Activated T-cell treated with anti-CD3 and anti-CD28 coated beads, Interleukin-2, amount 50 U/mL, for 24 hours (primary cell): ENCODE data around the gene CBLB.
"Not testable (repeated sequence)": the region's sequence is repeated elsewhere in the genome, so short reads cannot be mapped to it uniquely, and the experiment has no call there.

ENCODE experiments used
- DNase-seq: peaks from one replicate; pipeline ENCODE4 v3.0.0-alpha.2; 2020
- H3K27ac Mint-ChIP-seq: 2 replicates; pipeline ENCODE4 v1.8.0; 2020; ENCODE audit warnings: mild to moderate bottlenecking, mixed read lengths
- H3K27me3 Mint-ChIP-seq: 2 replicates; pipeline ENCODE4 v1.8.0; 2020; ENCODE audit warnings: mixed read lengths
- H3K36me3 Mint-ChIP-seq: 2 replicates; pipeline ENCODE4 v1.8.0; 2020; ENCODE audit warnings: low read depth, mixed read lengths
- H3K4me1 Mint-ChIP-seq: 2 replicates; pipeline ENCODE4 v1.8.0; 2020; ENCODE audit warnings: low read depth, mixed read lengths
- H3K4me3 Mint-ChIP-seq: 2 replicates; pipeline ENCODE4 v1.8.0; 2020; ENCODE audit warnings: mild to moderate bottlenecking, moderate library complexity, mixed read lengths
- H3K9me3 Mint-ChIP-seq: 2 replicates; pipeline ENCODE4 v1.8.0; 2020; ENCODE audit warnings: mixed read lengths

Gene CBLB

GRCh38 chr3:105745046-105745445 is 123.8 kb downstream of the CBLB start:
- Mint-ChIP-seq H3K36me3 (peaks cover 79% of the 10 kb centered on the region), H3K27ac (peak overlapping the region; percentile 89), H3K4me1 (peaks cover 70% of the 10 kb centered on the region), H3K9me3 (peaks cover 7% of the 10 kb centered on the region), H3K27me3 (no peaks in the 10 kb centered on the region), H3K4me3 (no peak overlapping the region)
- no peak for DNase-seq

GRCh38 chr3:105744202-105744601 is 124.6 kb downstream of the CBLB start:
- Mint-ChIP-seq H3K36me3 (peaks cover 81% of the 10 kb centered on the region), H3K27me3 (no peaks in the 10 kb centered on the region), H3K4me3 (peak overlapping the region; percentile 10), H3K9me3 (peaks cover 12% of the 10 kb centered on the region), H3K4me1 (peaks cover 68% of the 10 kb centered on the region), H3K27ac (peak overlapping the region; percentile 89)
- no peak for DNase-seq

GRCh38 chr3:105733356-105733755 is 135.5 kb downstream of the CBLB start:
- no peaks in the 10 kb centered on the region for H3K27me3 Mint-ChIP-seq
- no peak overlapping the region for H3K4me3 Mint-ChIP-seq
- peaks cover 24% of the 10 kb centered on the region for H3K4me1 Mint-ChIP-seq
- no peak for DNase-seq
- H3K36me3 Mint-ChIP-seq, result peaks cover 87% of the 10 kb centered on the region
- H3K9me3 Mint-ChIP-seq, result no peaks in the 10 kb centered on the region
- no peak overlapping the region for H3K27ac Mint-ChIP-seq

- Mint-ChIP-seq H3K4me3 (no peak overlapping the region), H3K27ac (no peak overlapping the region), H3K36me3 (peaks cover 94% of the 10 kb centered on the region), H3K4me1 (peaks cover 25% of the 10 kb centered on the region), H3K9me3 (peaks cover 11% of the 10 kb centered on the region), H3K27me3 (no peaks in the 10 kb centered on the region)
- no peak for DNase-seq
Observed at GRCh38 chr3:105731686-105732085, 137.1 kb downstream of the CBLB start.

GRCh38 chr3:105730801-105731354 is 137.9 kb downstream of the CBLB start:
- no peak for DNase-seq
- H3K4me3 Mint-ChIP-seq, result no peak overlapping the region
- peaks cover 93% of the 10 kb centered on the region for H3K36me3 Mint-ChIP-seq
- peaks cover 11% of the 10 kb centered on the region for H3K9me3 Mint-ChIP-seq
- H3K4me1 Mint-ChIP-seq, result peaks cover 28% of the 10 kb centered on the region
- no peak overlapping the region for H3K27ac Mint-ChIP-seq
- H3K27me3 Mint-ChIP-seq, result no peaks in the 10 kb centered on the region

GRCh38 chr3:105729667-105730066 is 139.1 kb downstream of the CBLB start:
- Mint-ChIP-seq H3K27me3 (no peaks in the 10 kb centered on the region), H3K4me3 (no peak overlapping the region), H3K36me3 (peaks cover 90% of the 10 kb centered on the region), H3K4me1 (peaks cover 35% of the 10 kb centered on the region), H3K9me3 (peaks cover 11% of the 10 kb centered on the region), H3K27ac (no peak overlapping the region)
- DNase-seq, result no peak

GRCh38 chr3:105728771-105729312 is 140.0 kb downstream of the CBLB start:
- Mint-ChIP-seq H3K4me1 (peaks cover 40% of the 10 kb centered on the region), H3K27ac (no peak overlapping the region), H3K9me3 (peaks cover 11% of the 10 kb centered on the region), H3K27me3 (no peaks in the 10 kb centered on the region), H3K36me3 (peaks cover 86% of the 10 kb centered on the region), H3K4me3 (no peak overlapping the region)
- no peak for DNase-seq

GRCh38 chr3:105727036-105727435 is 141.8 kb downstream of the CBLB start:
- H3K4me3 Mint-ChIP-seq, DNase-seq, H3K27me3 Mint-ChIP-seq: not testable (repeated sequence)
- peaks cover 11% of the 10 kb centered on the region for H3K9me3 Mint-ChIP-seq
- H3K4me1 Mint-ChIP-seq, result peaks cover 49% of the 10 kb centered on the region
- peak overlapping the region; percentile 22 for H3K27ac Mint-ChIP-seq
- peaks cover 82% of the 10 kb centered on the region for H3K36me3 Mint-ChIP-seq

- H3K27me3 Mint-ChIP-seq, result no peaks in the 10 kb centered on the region
- no peak overlapping the region for H3K27ac Mint-ChIP-seq
- H3K4me3 Mint-ChIP-seq, result no peak overlapping the region
- DNase-seq, result no peak
- H3K9me3 Mint-ChIP-seq, result peaks cover 9% of the 10 kb centered on the region
- peaks cover 83% of the 10 kb centered on the region for H3K36me3 Mint-ChIP-seq
- peaks cover 37% of the 10 kb centered on the region for H3K4me1 Mint-ChIP-seq
Observed at GRCh38 chr3:105722943-105723556, 145.8 kb downstream of the CBLB start.

GRCh38 chr3:105719791-105720190 is 149.0 kb downstream of the CBLB start:
- no peak overlapping the region for H3K27ac Mint-ChIP-seq
- peaks cover 36% of the 10 kb centered on the region for H3K4me1 Mint-ChIP-seq
- peaks cover 86% of the 10 kb centered on the region for H3K36me3 Mint-ChIP-seq
- no peaks in the 10 kb centered on the region for H3K27me3 Mint-ChIP-seq
- H3K4me3 Mint-ChIP-seq, result no peak overlapping the region
- DNase-seq, result no peak
- no peaks in the 10 kb centered on the region for H3K9me3 Mint-ChIP-seq

GRCh38 chr3:105715372-105715771 is 153.4 kb downstream of the CBLB start:
- Mint-ChIP-seq H3K27me3 (no peaks in the 10 kb centered on the region), H3K27ac (peak overlapping the region; percentile 18), H3K4me1 (peaks cover 20% of the 10 kb centered on the region), H3K4me3 (no peak overlapping the region), H3K36me3 (peaks cover 92% of the 10 kb centered on the region), H3K9me3 (no peaks in the 10 kb centered on the region)
- DNase-seq, result no peak

- Mint-ChIP-seq H3K9me3 (no peaks in the 10 kb centered on the region), H3K27me3 (no peaks in the 10 kb centered on the region), H3K4me3 (no peak overlapping the region), H3K27ac (no peak overlapping the region), H3K36me3 (peaks cover 92% of the 10 kb centered on the region), H3K4me1 (peaks cover 24% of the 10 kb centered on the region)
- no peak for DNase-seq
Observed at GRCh38 chr3:105714453-105714852, 154.4 kb downstream of the CBLB start.

- Mint-ChIP-seq H3K27ac (no peak overlapping the region), H3K4me3 (no peak overlapping the region), H3K27me3 (no peaks in the 10 kb centered on the region), H3K9me3 (no peaks in the 10 kb centered on the region), H3K36me3 (peaks cover 82% of the 10 kb centered on the region), H3K4me1 (peaks cover 19% of the 10 kb centered on the region)
- no peak for DNase-seq
Observed at GRCh38 chr3:105708980-105709379, 159.8 kb downstream of the CBLB start.

- H3K27me3 Mint-ChIP-seq, result no peaks in the 10 kb centered on the region
- no peak for DNase-seq
- no peak overlapping the region for H3K4me3 Mint-ChIP-seq
- no peaks in the 10 kb centered on the region for H3K9me3 Mint-ChIP-seq
- H3K4me1 Mint-ChIP-seq, result peaks cover 22% of the 10 kb centered on the region
- peaks cover 84% of the 10 kb centered on the region for H3K36me3 Mint-ChIP-seq
- H3K27ac Mint-ChIP-seq, result no peak overlapping the region
Observed at GRCh38 chr3:105707009-105707408, 161.8 kb downstream of the CBLB start.

GRCh38 chr3:105704726-105705410 is 163.9 kb downstream of the CBLB start:
- no peaks in the 10 kb centered on the region for H3K27me3 Mint-ChIP-seq
- H3K4me1 Mint-ChIP-seq, result peaks cover 27% of the 10 kb centered on the region
- no peak for DNase-seq
- H3K27ac Mint-ChIP-seq, result no peak overlapping the region
- peaks cover 85% of the 10 kb centered on the region for H3K36me3 Mint-ChIP-seq
- H3K9me3 Mint-ChIP-seq, result no peaks in the 10 kb centered on the region
- H3K4me3 Mint-ChIP-seq, result no peak overlapping the region
